WI38 (cell line): ENCODE data around the gene SAPCD2.

Source experiments
- H3K4me3 ChIP-seq: 2 replicates; pipeline ENCODE4 v1.5.1; 2011; ENCODE audit warnings: low read depth, mild to moderate bottlenecking, control low read depth, low read length
- CTCF ChIP-seq: IDR thresholded peaks from 2 replicates; pipeline ENCODE4 v1.5.1; 2012; ENCODE audit warnings: low read depth, mild to moderate bottlenecking, control low read depth, low read length

Gene SAPCD2

GRCh38 chr9:137023583-137023991, 46.8 kb downstream of the SAPCD2 start:
- no peak for TF ChIP-seq CTCF
- H3K4me3 ChIP-seq = no peak overlapping the region

- H3K4me3 ChIP-seq = no peak overlapping the region
- no peak for TF ChIP-seq CTCF
Observed at GRCh38 chr9:137023157-137023556, 47.2 kb downstream of the SAPCD2 start.

- no peak for TF ChIP-seq CTCF
- H3K4me3 ChIP-seq = no peak overlapping the region
Observed at GRCh38 chr9:137022662-137023008, 47.7 kb downstream of the SAPCD2 start.

- no peak for TF ChIP-seq CTCF
- H3K4me3 ChIP-seq = no peak overlapping the region
Observed at GRCh38 chr9:137021979-137022661, 48.2 kb downstream of the SAPCD2 start.

GRCh38 chr9:137021568-137021978, 48.8 kb downstream of the SAPCD2 start:
- no peak overlapping the region for H3K4me3 ChIP-seq
- no peak for TF ChIP-seq CTCF

- TF ChIP-seq CTCF = no peak
- H3K4me3 ChIP-seq = no peak overlapping the region
Observed at GRCh38 chr9:137020771-137021567, 49.4 kb downstream of the SAPCD2 start.
